MM.1S (cell line): ENCODE measurements around the gene FLYWCH1.
"Not testable (repeated sequence)": the region's sequence is repeated elsewhere in the genome, so short reads cannot be mapped to it uniquely, and the experiment has no call there.

Source experiments
- DNase-seq: peaks from one replicate; pipeline ENCODE4 v3.0.0-alpha.2; 2015
- H2AFZ ChIP-seq: fragments of 300-600 bp; sonication (generic); 2 replicates; pipeline ENCODE4 v1.6.0; 2016; ENCODE audit warnings: antibody characterized with exemption, low read length
- H3F3A ChIP-seq: fragments of 300-600 bp; sonication (generic); 2 replicates; pipeline ENCODE4 v1.6.1; 2016; ENCODE audit warnings: mild to moderate bottlenecking, antibody characterized with exemption, low read length, moderate library complexity, mixed read lengths; ENCODE audit not compliant: insufficient read depth
- H3K27ac ChIP-seq: fragments of 300-600 bp; sonication (generic); 2 replicates; pipeline ENCODE4 v1.5.1; 2016; ENCODE audit warnings: mild to moderate bottlenecking, low read length
- H3K27me3 ChIP-seq: fragments of 300-600 bp; sonication (generic); replicated peaks from 2 replicates; pipeline ENCODE4 v1.6.0; 2016; ENCODE audit warnings: low read length; ENCODE audit not compliant: insufficient read depth
- H3K36me3 ChIP-seq: fragments of 300-600 bp; sonication (generic); replicated peaks from 2 replicates; pipeline ENCODE4 v1.6.1; 2016; ENCODE audit warnings: mild to moderate bottlenecking, low read length, mixed read lengths; ENCODE audit not compliant: insufficient read depth
- H3K4me1 ChIP-seq: fragments of 300-600 bp; sonication (generic); 2 replicates; pipeline ENCODE4 v1.6.1; 2016; ENCODE audit warnings: low read length, mixed read lengths
- H3K4me2 ChIP-seq: fragments of 300-600 bp; sonication (generic); 2 replicates; pipeline ENCODE4 v1.6.0; 2016; ENCODE audit warnings: low read depth, low read length
- H3K4me3 ChIP-seq: fragments of 300-600 bp; sonication (generic); 2 replicates; pipeline ENCODE4 v1.5.1; 2016; ENCODE audit warnings: low read length, mixed read lengths
- H3K79me2 ChIP-seq: fragments of 300-600 bp; sonication (generic); 2 replicates; pipeline ENCODE4 v1.6.1; 2016; ENCODE audit warnings: mixed run types, low read length, mixed read lengths
- H3K9ac ChIP-seq: fragments of 300-600 bp; sonication (generic); 2 replicates; pipeline ENCODE4 v1.6.1; 2016; ENCODE audit warnings: low read length, mixed read lengths
- H3K9me2 ChIP-seq: fragments of 300-600 bp; sonication (generic); replicated peaks from 2 replicates; pipeline ENCODE4 v1.6.1; 2016; ENCODE audit warnings: mild to moderate bottlenecking, low read length, mixed read lengths; ENCODE audit not compliant: insufficient read depth
- H3K9me3 ChIP-seq: fragments of 300-600 bp; sonication (generic); replicated peaks from 2 replicates; pipeline ENCODE4 v1.6.1; 2016; ENCODE audit warnings: mild to moderate bottlenecking, low read length, mixed read lengths; ENCODE audit not compliant: insufficient read depth
- H4K20me1 ChIP-seq: fragments of 300-600 bp; sonication (generic); 2 replicates; pipeline ENCODE4 v1.6.1; 2016; ENCODE audit warnings: mild to moderate bottlenecking, low read length, moderate library complexity, mixed read lengths; ENCODE audit not compliant: insufficient read depth
- CTCF ChIP-seq: fragments of 300-600 bp; sonication (generic); IDR thresholded peaks from 2 replicates; pipeline ENCODE4 v1.5.1; 2016; ENCODE audit warnings: antibody characterized with exemption, low read length, mixed read lengths
- EZH2 ChIP-seq: fragments of 300-600 bp; sonication (generic); optimal IDR thresholded peaks from 2 replicates; pipeline ENCODE3; 2017; ENCODE audit warnings: low read depth, mild to moderate bottlenecking, antibody characterized with exemption, low read length, mixed read lengths
- EZH2phosphoT487 ChIP-seq: fragments of 300-600 bp; sonication (generic); IDR thresholded peaks from 2 replicates; pipeline ENCODE4 v1.6.1; 2018; ENCODE audit warnings: antibody characterized with exemption, low read length

FLYWCH1 gene

GRCh38 chr16:2930236-2930635 lies 18.5 kb downstream of the FLYWCH1 start:
- Histone ChIP-seq H3F3A (peaks cover 4% of the 10 kb centered on the region; the same call in 1 of the 2 replicates), H3K36me3 (no peaks in the 10 kb centered on the region), H3K4me1 (peaks cover 10% of the 10 kb centered on the region; the same call in 1 of the 2 replicates), H3K9me2 (no peaks in the 10 kb centered on the region), H3K4me2 (no peak overlapping the region), H3K27ac (no peak overlapping the region), H3K79me2 (peaks cover 5% of the 10 kb centered on the region; the same call in 1 of the 2 replicates), H4K20me1 (no peaks in the 10 kb centered on the region), H3K9me3 (no peaks in the 10 kb centered on the region), H2AFZ (no peak overlapping the region), H3K9ac (no peak overlapping the region), H3K4me3 (no peak overlapping the region), H3K27me3 (no peaks in the 10 kb centered on the region)
- no peak for DNase-seq
- TF ChIP-seq CTCF, result no peak
- TF ChIP-seq EZH2, result no peak
- no peak for TF ChIP-seq EZH2phosphoT487

GRCh38 chr16:2931231-2931914 lies 19.6 kb downstream of the FLYWCH1 start:
- not testable (repeated sequence) for H3K79me2 ChIP-seq, H2AFZ ChIP-seq, H3K4me3 ChIP-seq, H3K9ac ChIP-seq, DNase-seq, H3K9me3 ChIP-seq, H4K20me1 ChIP-seq, H3K9me2 ChIP-seq, H3K27ac ChIP-seq, H3K36me3 ChIP-seq, H3K4me2 ChIP-seq, H3K27me3 ChIP-seq, H3K4me1 ChIP-seq, H3F3A ChIP-seq

- Histone ChIP-seq H3K36me3 (no peaks in the 10 kb centered on the region), H3K4me2 (no peak overlapping the region), H4K20me1 (no peaks in the 10 kb centered on the region), H3K4me3 (no peak overlapping the region), H2AFZ (no peak overlapping the region), H3K27me3 (no peaks in the 10 kb centered on the region), H3F3A (no peaks in the 10 kb centered on the region), H3K79me2 (no peaks in the 10 kb centered on the region), H3K9me3 (no peaks in the 10 kb centered on the region), H3K9ac (no peak overlapping the region), H3K27ac (no peak overlapping the region), H3K4me1 (no peaks in the 10 kb centered on the region), H3K9me2 (no peaks in the 10 kb centered on the region)
- DNase-seq, result no peak
- TF ChIP-seq CTCF (no peak), EZH2 (no peak), EZH2phosphoT487 (no peak)
Measured at GRCh38 chr16:2933136-2933535, 21.4 kb downstream of the FLYWCH1 start.

- no peak overlapping the region for H3K9ac ChIP-seq
- H3F3A ChIP-seq, result no peaks in the 10 kb centered on the region
- no peaks in the 10 kb centered on the region for H3K27me3 ChIP-seq
- H3K4me2 ChIP-seq, result no peak overlapping the region
- no peak for DNase-seq
- no peaks in the 10 kb centered on the region for H3K9me3 ChIP-seq
- H3K4me1 ChIP-seq, result no peaks in the 10 kb centered on the region
- H3K4me3 ChIP-seq, result no peak overlapping the region
- H3K36me3 ChIP-seq, result no peaks in the 10 kb centered on the region
- H3K79me2 ChIP-seq, result no peaks in the 10 kb centered on the region
- H3K9me2 ChIP-seq, result no peaks in the 10 kb centered on the region
- no peaks in the 10 kb centered on the region for H4K20me1 ChIP-seq
- TF ChIP-seq CTCF (no peak), EZH2phosphoT487 (no peak), EZH2 (no peak)
- no peak overlapping the region for H2AFZ ChIP-seq
- no peak overlapping the region for H3K27ac ChIP-seq
Measured at GRCh38 chr16:2933701-2934100, 22.0 kb downstream of the FLYWCH1 start.
